Measurements from ENCODE around the gene STARD9. TPM values are rescaled to one million over a fixed set of nuclear protein-coding genes. Genes with fewer than 3 reads are reported as not detected.

Gene STARD9
- polyA plus RNA-seq, 1 of the 3 experiments (the other 2 are of a cell fraction), result 2.1 TPM

GRCh38 chr15:42707068-42707467 is 131.7 kb downstream of the STARD9 start:
- Histone ChIP-seq H3K27ac (ENCODE audit: low read depth in 2 of 2, low read length in 1 of 2) (no peak overlapping the region), H3K27me3 (ENCODE audit: insufficient read depth) (no peaks in the 10 kb centered on the region), H3K9me3 (no peaks in the 10 kb centered on the region), H3K4me1 (ENCODE audit: control insufficient read depth in 1 of 2, insufficient read depth in 2 of 2, low read depth in 1 of 2, low read length in 1 of 2) (no peaks in the 10 kb centered on the region), H3K9ac (no peak overlapping the region), H3F3A (replicated peaks; ENCODE audit: insufficient read depth) (peaks cover under 1% of the 10 kb centered on the region), H4K20me1 (ENCODE audit: insufficient read depth) (no peaks in the 10 kb centered on the region), H3K9me2 (no peaks in the 10 kb centered on the region), H3K4me3 (ENCODE audit: low read depth in 2 of 2, low read length in 1 of 2) (no peak overlapping the region), H3K36me3 (replicated peaks in 1 of 2; ENCODE audit: control insufficient read depth in 1 of 2, insufficient read depth in 2 of 2, low read length in 1 of 2) (peaks cover 0 to 3% of the 10 kb centered on the region in 2 experiments), H3K79me2 (ENCODE audit: insufficient read depth) (no peaks in the 10 kb centered on the region), H3K4me2 (no peak overlapping the region), H2AFZ (ENCODE audit: low read depth) (no peak overlapping the region)
- no peak for DNase-seq
- ChIA-PET CTCF (interaction anchor here (0.9 to 7.2 kb wide), 4 partner anchors 18 to 249 kb away, joined by 3 to 70 read pairs (median 5); no protein-coding TSS in a partner anchor), POLR2A (no interaction called here)
- WGBS (ENCODE audit: low lambda C conversion rate), result 78% methylated on average over 2 of the region's 2 CpGs
- TF ChIP-seq ZBTB33 (IDR thresholded peaks at IDR 0.05; ENCODE audit: borderline replicate concordance, low read depth), result no peak
- no peak for TF ChIP-seq FOSL2 (IDR thresholded peaks at IDR 0.05; ENCODE audit: borderline replicate concordance, low read depth)
- no peak for TF ChIP-seq SIN3A (IDR thresholded peaks at IDR 0.05; ENCODE audit: borderline replicate concordance, low read depth, low read length)
- TF ChIP-seq JUND (IDR thresholded peaks at IDR 0.05), result no peak
- no peak for TF ChIP-seq IRF3 (IDR thresholded peaks at IDR 0.05; ENCODE audit: low read depth, low read length)
- no peak for TF ChIP-seq POLR2AphosphoS5 (IDR thresholded peaks at IDR 0.05; ENCODE audit: low read depth, low read length)
- TF ChIP-seq RXRA (IDR thresholded peaks at IDR 0.05; ENCODE audit: borderline replicate concordance, low read depth), result no peak
- no peak for TF ChIP-seq EP300 (IDR thresholded peaks at IDR 0.05; ENCODE audit: borderline replicate concordance in 1 of 2, low read depth in 1 of 2, low read length in 1 of 2)
- TF ChIP-seq MXI1 (IDR thresholded peaks at IDR 0.05; ENCODE audit: low read depth, low read length), result no peak
- TF ChIP-seq RAD21 (IDR thresholded peaks at IDR 0.05; ENCODE audit: low read length), result no peak
- TF ChIP-seq FOXJ3 (CRISPR knock-in tag; IDR thresholded peaks at IDR 0.05), result no peak
- TF ChIP-seq TAF1 (IDR thresholded peaks at IDR 0.05; ENCODE audit: borderline replicate concordance, low read depth, low read length), result no peak
- no peak for TF ChIP-seq USF2 (IDR thresholded peaks at IDR 0.05; ENCODE audit: borderline replicate concordance, low read depth, low read length)
- TF ChIP-seq CTCF (IDR thresholded peaks at IDR 0.05), result no peak
- no peak for TF ChIP-seq USF1 (IDR thresholded peaks at IDR 0.05; ENCODE audit: borderline replicate concordance, low read depth)
- TF ChIP-seq NFIC (IDR thresholded peaks at IDR 0.05; ENCODE audit: borderline replicate concordance), result no peak
- TF ChIP-seq FOXM1 (IDR thresholded peaks at IDR 0.05; ENCODE audit: low read depth), result no peak
